ENCODE data around the gene OLFM2. TPM values are rescaled to one million over a fixed set of nuclear protein-coding genes. Genes with fewer than 3 reads are reported as not detected.

Gene OLFM2
- total RNA-seq, 1 donor from 2014 or later = not detected

DNA sequence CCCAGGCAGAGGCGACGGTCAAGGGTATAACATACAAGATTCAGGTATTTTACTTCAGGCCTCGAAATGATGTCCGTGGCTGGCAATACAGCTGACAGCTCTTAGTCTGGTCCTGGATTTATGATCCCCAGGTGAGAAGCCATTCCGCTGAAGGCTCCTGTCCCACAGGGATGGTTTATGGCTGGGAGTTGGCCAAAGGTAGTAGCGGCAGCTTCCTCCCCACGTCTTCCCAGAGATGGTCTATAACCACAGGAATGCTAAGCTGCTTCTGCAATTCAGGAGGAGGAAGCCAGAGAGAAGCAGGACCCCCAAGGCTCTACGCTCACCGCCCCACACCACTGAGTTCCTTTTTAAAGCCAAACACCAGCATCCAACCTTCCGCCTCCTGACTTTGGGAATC lies 27.1 kb downstream of the OLFM2 start:
- no peak overlapping the region for H3K27ac Mint-ChIP-seq

DNA sequence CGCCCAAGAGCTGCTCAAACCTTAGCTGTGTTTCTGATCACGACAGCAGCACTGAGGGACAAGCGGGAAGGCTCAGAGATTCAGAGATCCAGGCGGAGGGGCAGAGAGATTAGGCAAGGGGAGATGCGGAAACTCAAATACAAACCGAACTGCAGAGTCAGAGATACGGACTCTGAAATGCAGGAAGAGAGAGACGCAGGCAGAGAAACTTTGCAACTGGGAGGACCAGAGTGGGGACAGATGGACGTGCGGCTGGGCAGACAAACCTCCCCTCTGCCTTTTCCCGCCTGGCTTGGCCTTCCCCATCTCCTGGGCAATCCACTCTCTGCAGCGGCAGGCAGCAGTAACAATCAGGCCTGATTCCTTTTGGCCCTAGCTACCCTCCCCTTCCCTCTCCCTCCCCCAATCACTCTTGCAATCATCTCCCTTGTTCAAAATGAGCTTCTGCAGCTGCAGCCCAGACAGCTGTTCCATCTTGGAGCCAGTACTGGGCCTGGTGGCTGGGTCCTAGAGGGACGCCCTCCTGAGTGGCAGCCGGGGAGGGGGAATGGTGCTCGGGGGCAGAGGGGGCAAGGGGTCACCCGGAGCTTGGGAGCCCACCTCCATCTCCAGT lies 29.7 kb downstream of the OLFM2 start:
- intact Hi-C loops (cut with micrococcal nuclease) = no loop called here
- Mint-ChIP-seq H3K4me3 (no peak overlapping the region), H3K27ac (no peak overlapping the region), H3K36me3 (ENCODE audit: low read depth) (no peaks in the 10 kb centered on the region), H3K27me3 (peaks cover 22% of the 10 kb centered on the region), H3K4me1 (no peaks in the 10 kb centered on the region), H3K9me3 (no peaks in the 10 kb centered on the region)
- no peak for ATAC-seq (ENCODE audit: low read depth)
- DNase-seq = no peak
- POLR2A ChIA-PET = no interaction called here
- TF ChIP-seq, protein P1, sequence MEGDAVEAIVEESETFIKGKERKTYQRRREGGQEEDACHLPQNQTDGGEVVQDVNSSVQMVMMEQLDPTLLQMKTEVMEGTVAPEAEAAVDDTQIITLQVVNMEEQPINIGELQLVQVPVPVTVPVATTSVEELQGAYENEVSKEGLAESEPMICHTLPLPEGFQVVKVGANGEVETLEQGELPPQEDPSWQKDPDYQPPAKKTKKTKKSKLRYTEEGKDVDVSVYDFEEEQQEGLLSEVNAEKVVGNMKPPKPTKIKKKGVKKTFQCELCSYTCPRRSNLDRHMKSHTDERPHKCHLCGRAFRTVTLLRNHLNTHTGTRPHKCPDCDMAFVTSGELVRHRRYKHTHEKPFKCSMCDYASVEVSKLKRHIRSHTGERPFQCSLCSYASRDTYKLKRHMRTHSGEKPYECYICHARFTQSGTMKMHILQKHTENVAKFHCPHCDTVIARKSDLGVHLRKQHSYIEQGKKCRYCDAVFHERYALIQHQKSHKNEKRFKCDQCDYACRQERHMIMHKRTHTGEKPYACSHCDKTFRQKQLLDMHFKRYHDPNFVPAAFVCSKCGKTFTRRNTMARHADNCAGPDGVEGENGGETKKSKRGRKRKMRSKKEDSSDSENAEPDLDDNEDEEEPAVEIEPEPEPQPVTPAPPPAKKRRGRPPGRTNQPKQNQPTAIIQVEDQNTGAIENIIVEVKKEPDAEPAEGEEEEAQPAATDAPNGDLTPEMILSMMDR (IDR thresholded peaks at IDR 0.05) = no peak
- CTCF ChIA-PET = no interaction called here

More for the DNA sequence above, 27.1 kb downstream of the OLFM2 start:
- Mint-ChIP-seq H3K9me3 (no peaks in the 10 kb centered on the region), H3K4me1 (peaks cover 6% of the 10 kb centered on the region), H3K4me3 (no peak overlapping the region), H3K36me3 (ENCODE audit: low read depth) (no peaks in the 10 kb centered on the region), H3K27me3 (peaks cover 14% of the 10 kb centered on the region)
- ATAC-seq (ENCODE audit: low read depth) = no peak
- intact Hi-C loops (cut with micrococcal nuclease) = no loop called here
- TF ChIP-seq, protein P1 (IDR thresholded peaks at IDR 0.05) = no peak
- ChIA-PET POLR2A (no interaction called here), CTCF (no interaction called here)
- DNase-seq = no peak

DNA sequence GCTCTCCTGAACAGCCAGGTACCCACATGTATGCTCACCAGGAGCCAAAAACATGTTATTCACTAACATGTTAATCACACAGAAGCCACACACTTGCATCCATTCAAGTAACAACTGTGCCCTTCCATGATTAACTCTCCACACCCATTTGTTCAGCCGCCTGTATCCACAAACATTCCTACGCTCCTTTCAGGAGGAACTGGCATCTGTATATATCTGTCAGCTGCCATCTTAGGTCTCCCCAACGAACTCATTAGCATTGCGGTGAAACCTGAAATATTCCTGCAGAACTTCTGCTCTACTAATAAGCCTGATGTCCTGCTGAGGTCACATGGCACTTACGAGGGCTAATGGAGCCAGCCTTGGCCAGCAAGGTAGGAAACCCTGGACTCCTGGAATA lies 33.0 kb downstream of the OLFM2 start:
- no peaks in the 10 kb centered on the region for H3K4me1 Mint-ChIP-seq
- peaks cover 30% of the 10 kb centered on the region for H3K27me3 Mint-ChIP-seq
- ATAC-seq (ENCODE audit: low read depth) = no peak
- intact Hi-C loops (cut with micrococcal nuclease) = no loop called here
- CTCF ChIA-PET = no interaction called here
- POLR2A ChIA-PET = no interaction called here
- TF ChIP-seq, protein P1 (IDR thresholded peaks at IDR 0.05) = no peak
- no peak overlapping the region for H3K27ac Mint-ChIP-seq
- no peak overlapping the region for H3K4me3 Mint-ChIP-seq
- no peak for DNase-seq
- no peaks in the 10 kb centered on the region for H3K36me3 Mint-ChIP-seq (ENCODE audit: low read depth)
- no peaks in the 10 kb centered on the region for H3K9me3 Mint-ChIP-seq

DNA sequence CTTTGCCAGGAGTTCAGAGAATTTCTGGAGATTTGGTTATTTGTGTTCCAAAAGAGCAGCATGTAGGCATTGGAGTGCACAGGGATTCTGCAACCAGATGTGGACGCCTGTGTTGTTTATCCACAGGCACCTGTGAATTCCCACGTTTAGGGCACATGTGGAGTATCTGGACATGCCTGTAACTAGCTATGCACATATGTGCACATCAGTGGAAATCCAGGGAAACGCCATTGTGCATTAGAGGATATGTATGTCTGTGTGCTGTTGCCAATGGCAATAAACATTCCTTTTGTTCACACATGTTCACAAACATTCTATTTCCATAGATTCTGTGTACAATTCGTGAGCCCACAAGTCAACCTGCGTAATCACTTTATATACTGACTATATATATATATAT lies 34.7 kb downstream of the OLFM2 start:
- ATAC-seq (ENCODE audit: low read depth) = no peak
- CTCF ChIA-PET = no interaction called here
- DNase-seq = no peak
- POLR2A ChIA-PET = no interaction called here
- Mint-ChIP-seq H3K9me3 (no peaks in the 10 kb centered on the region), H3K27ac (no peak overlapping the region), H3K4me3 (no peak overlapping the region), H3K4me1 (no peaks in the 10 kb centered on the region), H3K36me3 (ENCODE audit: low read depth) (no peaks in the 10 kb centered on the region), H3K27me3 (peaks cover 33% of the 10 kb centered on the region)
- intact Hi-C loops (cut with micrococcal nuclease) = no loop called here
- TF ChIP-seq, protein P1 (IDR thresholded peaks at IDR 0.05) = no peak

DNA sequence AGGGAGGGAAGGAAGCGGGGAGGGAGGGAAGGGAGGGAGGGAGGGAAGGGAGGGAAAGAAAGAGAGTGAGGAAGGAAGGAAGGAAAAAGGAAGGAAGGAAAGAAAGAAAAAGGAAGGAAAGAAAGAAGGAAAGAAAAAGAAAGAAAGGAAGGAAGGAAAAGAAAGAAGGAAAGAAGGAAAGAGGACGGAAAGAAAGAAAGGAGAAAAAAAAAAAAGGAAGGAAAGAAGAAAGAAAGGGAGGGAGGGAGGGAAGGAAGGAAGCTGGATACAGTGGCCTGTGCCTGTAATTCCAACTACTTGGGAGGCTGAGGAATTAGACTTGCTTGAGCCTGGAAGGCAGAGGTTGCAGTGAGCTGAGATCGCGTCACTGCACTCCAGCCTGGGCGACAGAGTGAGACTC lies 35.3 kb downstream of the OLFM2 start:
- ATAC-seq (ENCODE audit: low read depth) (no peak), DNase-seq (no peak)
- Mint-ChIP-seq H3K27me3 (peaks cover 36% of the 10 kb centered on the region), H3K36me3 (ENCODE audit: low read depth) (no peaks in the 10 kb centered on the region), H3K9me3 (no peaks in the 10 kb centered on the region), H3K4me3 (no peak overlapping the region), H3K4me1 (no peaks in the 10 kb centered on the region), H3K27ac (no peak overlapping the region)
- POLR2A ChIA-PET = no interaction called here
- intact Hi-C loops (cut with micrococcal nuclease) = no loop called here
- CTCF ChIA-PET = no interaction called here
- TF ChIP-seq, protein P1 (IDR thresholded peaks at IDR 0.05) = no peak

Measured in activated B cell treated with CpG ODN at 0.5 μM for 24 hours (primary cell).